ENCODE data around the gene ADTRP. TPM values are rescaled to one million over a fixed set of nuclear protein-coding genes. Genes with fewer than 3 reads are reported as not detected.

The ADTRP gene
- total and polyA plus RNA-seq, 2 of the 13 experiments (the other 11 are each of a cell fraction or from before 2014, with no cell fraction given), result not detected

GRCh38 chr6:11791354-11792107, 12.9 kb upstream of the ADTRP start (continued):
- no peak for TF ChIP-seq CEBPZ (IDR thresholded peaks at IDR 0.05; ENCODE audit: low read length)

GRCh38 chr6:11789744-11790143, 11.1 kb upstream of the ADTRP start:
- 21% methylated on average over 5 of the region's 5 CpGs for WGBS (ENCODE audit: low lambda C conversion rate)
- intact Hi-C loops (cut with micrococcal nuclease; ENCODE audit: unreplicated experiment), result no loop called here
- DNase-seq (ENCODE audit: low spot score) (no peak), FAIRE-seq (no peak), ATAC-seq (no peak)
- Histone ChIP-seq H3K4me3 (replicated peaks in 1 of 3; ENCODE audit: insufficient read depth in 1 of 3, low read depth in 2 of 3, low read length in 3 of 3) (no peak overlapping the region), H3K4me2 (ENCODE audit: low read depth, low read length) (no peak overlapping the region), H3K79me2 (ENCODE audit: insufficient read depth, low read length) (no peaks in the 10 kb centered on the region), H3K36me3 (replicated peaks in 1 of 2; ENCODE audit: control insufficient read depth in 1 of 2, insufficient read depth in 2 of 2, low read length in 2 of 2) (no peaks in the 10 kb centered on the region), H3K9me3 (ENCODE audit: low read length) (no peaks in the 10 kb centered on the region), H4K20me1 (ENCODE audit: insufficient read depth, low read length) (no peaks in the 10 kb centered on the region), H3K9ac (ENCODE audit: insufficient read depth, low read depth, low read length) (no peak overlapping the region), H3K27ac (ENCODE audit: extremely low read length, insufficient read depth, low read length) (no peak overlapping the region), H3K27me3 (ENCODE audit: control insufficient read depth in 1 of 2, insufficient read depth in 2 of 2, low read length in 2 of 2) (peaks cover 0 to 27% of the 10 kb centered on the region in 2 experiments; a peak in 4 of 5 replicates), H2AFZ (ENCODE audit: low read length) (no peak overlapping the region), H3K4me1 (ENCODE audit: insufficient read depth, low read length) (peaks cover 5% of the 10 kb centered on the region)
- TF ChIP-seq ZNF292 (CRISPR knock-in tag; IDR thresholded peaks at IDR 0.05; ENCODE audit: borderline replicate concordance, low read depth) (no peak), MIER3 (CRISPR knock-in tag; IDR thresholded peaks at IDR 0.05; ENCODE audit: borderline replicate concordance) (no peak), ZNF660 (CRISPR knock-in tag; IDR thresholded peaks at IDR 0.05; ENCODE audit: borderline replicate concordance, low read depth) (no peak), HNF4G (IDR thresholded peaks at IDR 0.05; ENCODE audit: borderline replicate concordance, low read depth, low read length) (no peak), HNF4G (CRISPR knock-in tag; IDR thresholded peaks at IDR 0.05; ENCODE audit: borderline replicate concordance, low read depth) (no peak), MLX (CRISPR knock-in tag; IDR thresholded peaks at IDR 0.05) (no peak), HBP1 (CRISPR knock-in tag; IDR thresholded peaks at IDR 0.05; ENCODE audit: low read depth) (no peak), TRIM22 (IDR thresholded peaks at IDR 0.05) (no peak), U2AF1 (optimal IDR thresholded peaks at IDR 0.05; ENCODE audit: low read depth, low read length) (no peak), CEBPB (IDR thresholded peaks at IDR 0.05; ENCODE audit: borderline replicate concordance, low read depth, low read length) (no peak), ZNF781 (CRISPR knock-in tag; IDR thresholded peaks at IDR 0.05; ENCODE audit: borderline replicate concordance, not compliant biosample characterization) (no peak)
- in situ Hi-C loops (cut with HindIII; ENCODE audit: extremely low pct_ligation_motif_present, low pct_unique_long_range_greater_than_20kb), result no loop called here
- no TSS peak for BruUV-seq (replicated peaks)
- CTCF ChIA-PET (ENCODE audit: low intra/inter-chr PET ratio, low total read pairs), result no interaction called here
- POLR2A ChIA-PET, result no interaction called here

All from HepG2 (cell line).